ENCODE results near the gene SLC2A5.

DNA sequence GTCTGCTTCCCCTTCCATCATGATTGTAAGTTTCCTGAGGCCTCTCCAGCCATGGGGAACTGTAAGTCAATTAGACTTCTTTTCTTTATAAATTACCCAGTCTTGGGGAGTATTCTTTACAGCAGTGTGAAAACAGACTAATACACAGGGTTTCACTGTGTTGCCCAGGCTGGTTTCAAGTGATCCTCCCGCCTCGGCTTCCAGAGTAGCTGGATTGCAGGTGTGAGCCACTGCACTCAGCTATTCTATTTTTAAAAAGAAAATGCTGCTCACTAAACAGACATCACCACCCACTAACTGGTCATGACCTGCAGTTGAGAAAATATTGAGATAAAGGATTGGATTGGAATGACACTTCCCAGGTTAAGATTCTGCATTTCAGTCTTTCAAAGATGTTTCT is 22.4 kb downstream of the SLC2A5 start:
- TF ChIP-seq, protein P1, sequence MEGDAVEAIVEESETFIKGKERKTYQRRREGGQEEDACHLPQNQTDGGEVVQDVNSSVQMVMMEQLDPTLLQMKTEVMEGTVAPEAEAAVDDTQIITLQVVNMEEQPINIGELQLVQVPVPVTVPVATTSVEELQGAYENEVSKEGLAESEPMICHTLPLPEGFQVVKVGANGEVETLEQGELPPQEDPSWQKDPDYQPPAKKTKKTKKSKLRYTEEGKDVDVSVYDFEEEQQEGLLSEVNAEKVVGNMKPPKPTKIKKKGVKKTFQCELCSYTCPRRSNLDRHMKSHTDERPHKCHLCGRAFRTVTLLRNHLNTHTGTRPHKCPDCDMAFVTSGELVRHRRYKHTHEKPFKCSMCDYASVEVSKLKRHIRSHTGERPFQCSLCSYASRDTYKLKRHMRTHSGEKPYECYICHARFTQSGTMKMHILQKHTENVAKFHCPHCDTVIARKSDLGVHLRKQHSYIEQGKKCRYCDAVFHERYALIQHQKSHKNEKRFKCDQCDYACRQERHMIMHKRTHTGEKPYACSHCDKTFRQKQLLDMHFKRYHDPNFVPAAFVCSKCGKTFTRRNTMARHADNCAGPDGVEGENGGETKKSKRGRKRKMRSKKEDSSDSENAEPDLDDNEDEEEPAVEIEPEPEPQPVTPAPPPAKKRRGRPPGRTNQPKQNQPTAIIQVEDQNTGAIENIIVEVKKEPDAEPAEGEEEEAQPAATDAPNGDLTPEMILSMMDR (IDR thresholded peaks at IDR 0.05): no peak
- TF ChIP-seq POLR2AphosphoS5 (IDR thresholded peaks at IDR 0.05): no peak
- no peak for TF ChIP-seq POLR2A (IDR thresholded peaks at IDR 0.05)
